Common myeloid progenitor, CD34-positive (primary cell): ENCODE results near the gene SEMA5A.

Source experiments
- CTCF ChIA-PET: fragments of 350-600 bp; sonication (Branson Sonifier 250); formaldehyde crosslinking; loops from one replicate; lab custom pipeline; 2021; ENCODE audit warnings: antibody characterized with exemption; lab: Charles Lee
- POLR2A ChIA-PET: fragments of 350-600 bp; sonication (Branson Sonifier 250); formaldehyde crosslinking; loops from one replicate; lab custom pipeline; 2021; ENCODE audit warnings: antibody characterized with exemption; lab: Charles Lee
- DNase-seq, 3 donors: peaks; one replicate each; pipeline versions ENCODE4 v3.0.0 to v3.0.0-alpha.2; 2013
- H3K27ac ChIP-seq, 2 experiments: 1 replicate in 1 of 2; 2 replicates in 1 of 2; pipeline ENCODE4 v1.7.0; 2013; ENCODE audit warnings: inconsistent platforms in 2 of 2, low read length in 2 of 2, mild to moderate bottlenecking in 2 of 2, low read depth in 1 of 2, moderate library complexity in 1 of 2; ENCODE audit not compliant: severe bottlenecking in 2 of 2, insufficient read depth in 1 of 2, poor library complexity in 1 of 2
- H3K27me3 ChIP-seq, 5 experiments: replicated peaks in 2 of 5; 1 replicate in 3 of 5; 2 replicates in 2 of 5; pipeline versions ENCODE4 v1.6.1 to v1.7.0; 2013; ENCODE audit warnings: low read length in 4 of 5, mild to moderate bottlenecking in 2 of 5, moderate library complexity in 2 of 5, inconsistent platforms in 1 of 5; ENCODE audit not compliant: insufficient read depth in 5 of 5, control insufficient read depth in 4 of 5
- H3K36me3 ChIP-seq, 4 experiments: 1 replicate in 2 of 4; 2 replicates in 2 of 4; pipeline versions ENCODE4 v1.6.1 to v1.7.0; 2013; ENCODE audit warnings: low read length in 3 of 4, control low read depth in 1 of 4, mild to moderate bottlenecking in 1 of 4; ENCODE audit not compliant: control insufficient read depth in 4 of 4, insufficient read depth in 4 of 4
- H3K4me1 ChIP-seq, 4 experiments: 1 replicate in 3 of 4; 2 replicates in 1 of 4; pipeline versions ENCODE4 v1.6.1 to v1.7.1; 2013; ENCODE audit warnings: low read length in 3 of 4, mild to moderate bottlenecking in 3 of 4, control low read depth in 1 of 4, inconsistent platforms in 1 of 4, moderate library complexity in 1 of 4; ENCODE audit not compliant: control insufficient read depth in 4 of 4, insufficient read depth in 4 of 4; ENCODE audit errors: control extremely low read depth in 1 of 4
- H3K4me3 ChIP-seq, 7 experiments: 1 replicate in 4 of 7; 2 replicates in 3 of 7; pipeline versions ENCODE4 v1.5.1 to v1.7.0; 2013; ENCODE audit warnings: mild to moderate bottlenecking in 7 of 7, low read length in 6 of 7, moderate library complexity in 6 of 7, inconsistent platforms in 2 of 7, low read depth in 2 of 7, control low read depth in 1 of 7; ENCODE audit not compliant: insufficient read depth in 4 of 7, control insufficient read depth in 1 of 7; ENCODE audit errors: extremely low read depth in 1 of 7
- H3K9me3 ChIP-seq, 5 experiments: 1 replicate in 4 of 5; 2 replicates in 1 of 5; pipeline versions ENCODE4 v1.6.1 to v1.7.1; 2013; ENCODE audit warnings: low read length in 4 of 5, mild to moderate bottlenecking in 2 of 5, inconsistent platforms in 1 of 5, low read depth in 1 of 5, moderate library complexity in 1 of 5; ENCODE audit not compliant: control insufficient read depth in 4 of 5, insufficient read depth in 2 of 5; ENCODE audit errors: control extremely low read depth in 1 of 5
- WGBS: methylation state at CpG from one replicate; pipeline ENCODE4 v1.1.5; 2013; ENCODE audit not compliant: insufficient coverage; 5-methylcytosine and 5-hydroxymethylcytosine counted together

SEMA5A gene

GRCh38 chr5:9500625-9501024 is 45.2 kb downstream of the SEMA5A start:
- Histone ChIP-seq H3K4me1 (no peaks in the 10 kb centered on the region), H3K36me3 (no peaks in the 10 kb centered on the region), H3K9me3 (no peaks in the 10 kb centered on the region), H3K27me3 (no peaks in the 10 kb centered on the region), H3K27ac (no peak overlapping the region), H3K4me3 (no peak overlapping the region)
- DNase-seq: no peak
- ChIA-PET POLR2A (no interaction called here), CTCF (interaction anchor here (1.4 kb wide), 1 partner anchor 142 kb away, joined by 3 read pairs; no protein-coding TSS in a partner anchor)
- 83% methylated on average over 1 of the region's 2 CpGs for WGBS

- ChIA-PET CTCF (interaction anchor here (1.4 to 2.0 kb wide), 2 partner anchors 11 to 141 kb away, joined by 3 to 4 read pairs; no protein-coding TSS in a partner anchor), POLR2A (no interaction called here)
- WGBS: 100% methylated on average over 1 of the region's 4 CpGs
Observed at GRCh38 chr5:9500193-9500592, 45.7 kb downstream of the SEMA5A start.

GRCh38 chr5:9499498-9499876 is 46.4 kb downstream of the SEMA5A start:
- 100% methylated on average over 1 of the region's 1 CpG for WGBS
- no peak overlapping the region for H3K4me3 ChIP-seq
- H3K4me1 ChIP-seq: no peaks in the 10 kb centered on the region
- ChIA-PET CTCF (interaction anchor here (1.4 to 2.0 kb wide), 2 partner anchors 12 to 140 kb away, joined by 3 to 4 read pairs; no protein-coding TSS in a partner anchor), POLR2A (no interaction called here)
- DNase-seq: no peak
- no peaks in the 10 kb centered on the region for H3K9me3 ChIP-seq
- H3K36me3 ChIP-seq: no peaks in the 10 kb centered on the region
- no peak overlapping the region for H3K27ac ChIP-seq
- no peaks in the 10 kb centered on the region for H3K27me3 ChIP-seq

More at GRCh38 chr5:9500193-9500592, 45.7 kb downstream of the SEMA5A start:
- H3K4me3 ChIP-seq: no peak overlapping the region
- no peaks in the 10 kb centered on the region for H3K27me3 ChIP-seq
- H3K9me3 ChIP-seq: no peaks in the 10 kb centered on the region
- no peaks in the 10 kb centered on the region for H3K36me3 ChIP-seq
- H3K27ac ChIP-seq: no peak overlapping the region
- no peak for DNase-seq
- H3K4me1 ChIP-seq: no peaks in the 10 kb centered on the region

GRCh38 chr5:9498541-9499497 is 47.1 kb downstream of the SEMA5A start:
- POLR2A ChIA-PET: no interaction called here
- Histone ChIP-seq H3K9me3 (no peaks in the 10 kb centered on the region), H3K27me3 (no peaks in the 10 kb centered on the region), H3K27ac (no peak overlapping the region), H3K4me1 (no peaks in the 10 kb centered on the region), H3K36me3 (no peaks in the 10 kb centered on the region), H3K4me3 (no peak overlapping the region)
- 84% methylated on average over 11 of the region's 14 CpGs for WGBS
- peak; percentile 8 to 32 (median 31) for DNase-seq
- CTCF ChIA-PET: interaction anchor here (1.0 to 2.0 kb wide), 4 partner anchors 13 to 1571 kb away, joined by 3 to 4 read pairs (median 4); no protein-coding TSS in a partner anchor

GRCh38 chr5:9497347-9497746 is 48.5 kb downstream of the SEMA5A start:
- 97% methylated on average over 8 of the region's 8 CpGs for WGBS
- Histone ChIP-seq H3K27ac (no peak overlapping the region), H3K4me3 (no peak overlapping the region), H3K36me3 (no peaks in the 10 kb centered on the region), H3K4me1 (no peaks in the 10 kb centered on the region), H3K27me3 (no peaks in the 10 kb centered on the region), H3K9me3 (no peaks in the 10 kb centered on the region)
- CTCF ChIA-PET: interaction anchor here (1.0 to 1.2 kb wide), 2 partner anchors 139 to 740 kb away, joined by 3 to 4 read pairs; no protein-coding TSS in a partner anchor
- no peak for DNase-seq
- POLR2A ChIA-PET: no interaction called here

GRCh38 chr5:9496801-9497200 is 49.1 kb downstream of the SEMA5A start:
- H3K4me1 ChIP-seq: no peaks in the 10 kb centered on the region
- POLR2A ChIA-PET: no interaction called here
- H3K9me3 ChIP-seq: no peaks in the 10 kb centered on the region
- no peak overlapping the region for H3K27ac ChIP-seq
- CTCF ChIA-PET: interaction anchor here (1.2 kb wide), 1 partner anchor 740 kb away, joined by 3 read pairs; no protein-coding TSS in a partner anchor
- no peak for DNase-seq
- no CpG with 5 or more reads among the region's 1 CpG for WGBS
- no peaks in the 10 kb centered on the region for H3K36me3 ChIP-seq
- H3K27me3 ChIP-seq: no peaks in the 10 kb centered on the region
- H3K4me3 ChIP-seq: no peak overlapping the region

GRCh38 chr5:9495121-9495520 is 50.8 kb downstream of the SEMA5A start:
- H3K27me3 ChIP-seq: no peaks in the 10 kb centered on the region
- WGBS: 100% methylated on average over 4 of the region's 4 CpGs
- H3K27ac ChIP-seq: no peak overlapping the region
- no peak for DNase-seq
- H3K9me3 ChIP-seq: no peaks in the 10 kb centered on the region
- no peaks in the 10 kb centered on the region for H3K36me3 ChIP-seq
- no peaks in the 10 kb centered on the region for H3K4me1 ChIP-seq
- ChIA-PET CTCF (no interaction called here), POLR2A (no interaction called here)
- H3K4me3 ChIP-seq: no peak overlapping the region
